ENCODE measurements around the gene GLCCI1.
A peak's percentile ranks its signal among the peaks of the same experiment; 100 is the strongest.

Gene GLCCI1

DNA sequence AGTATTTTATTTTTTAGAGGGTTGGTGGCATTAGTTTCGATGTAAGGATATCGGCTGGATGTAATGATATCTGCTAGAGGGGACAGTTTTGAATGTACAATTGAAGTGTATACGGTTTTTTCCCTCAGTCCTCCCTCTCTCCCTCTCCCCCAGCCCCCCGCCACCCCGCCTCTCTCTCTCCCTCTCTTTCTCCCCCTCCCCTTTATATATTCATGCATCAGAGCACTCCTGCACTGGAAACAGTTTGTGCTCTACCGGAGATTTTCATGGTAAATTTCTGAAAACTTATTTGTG lies 1.6 kb downstream of the GLCCI1 start:
- H3K27me3 ChIP-seq: no peaks in the 10 kb centered on the region
- no peaks in the 10 kb centered on the region for H3K9me3 ChIP-seq
- no peaks in the 10 kb centered on the region; the same call in 1 of the 2 replicates for H3K4me1 ChIP-seq
- DNase-seq: peak; percentile 55
- peak overlapping the region; percentile 90 for H3K4me3 ChIP-seq (ENCODE audit: low read depth, low read length)
- TF ChIP-seq CTCF (IDR thresholded peaks at IDR 0.05; ENCODE audit: low read depth, low read length): no peak
- H3K36me3 ChIP-seq: no peaks in the 10 kb centered on the region

- Histone ChIP-seq H3K36me3 (no peaks in the 10 kb centered on the region), H3K4me3 (ENCODE audit: low read depth, low read length) (peak overlapping the region; percentile 90), H3K27me3 (no peaks in the 10 kb centered on the region), H3K4me1 (no peaks in the 10 kb centered on the region; the same call in 1 of the 2 replicates), H3K9me3 (no peaks in the 10 kb centered on the region)
- peak; percentile 16; the same call in 1 of the 2 replicates for TF ChIP-seq CTCF (IDR thresholded peaks at IDR 0.05; ENCODE audit: low read depth, low read length)
- peak; percentile 45 for DNase-seq
Measured at GRCh38 chr7:7970531-7971307, 2.1 kb downstream of the GLCCI1 start.

DNA sequence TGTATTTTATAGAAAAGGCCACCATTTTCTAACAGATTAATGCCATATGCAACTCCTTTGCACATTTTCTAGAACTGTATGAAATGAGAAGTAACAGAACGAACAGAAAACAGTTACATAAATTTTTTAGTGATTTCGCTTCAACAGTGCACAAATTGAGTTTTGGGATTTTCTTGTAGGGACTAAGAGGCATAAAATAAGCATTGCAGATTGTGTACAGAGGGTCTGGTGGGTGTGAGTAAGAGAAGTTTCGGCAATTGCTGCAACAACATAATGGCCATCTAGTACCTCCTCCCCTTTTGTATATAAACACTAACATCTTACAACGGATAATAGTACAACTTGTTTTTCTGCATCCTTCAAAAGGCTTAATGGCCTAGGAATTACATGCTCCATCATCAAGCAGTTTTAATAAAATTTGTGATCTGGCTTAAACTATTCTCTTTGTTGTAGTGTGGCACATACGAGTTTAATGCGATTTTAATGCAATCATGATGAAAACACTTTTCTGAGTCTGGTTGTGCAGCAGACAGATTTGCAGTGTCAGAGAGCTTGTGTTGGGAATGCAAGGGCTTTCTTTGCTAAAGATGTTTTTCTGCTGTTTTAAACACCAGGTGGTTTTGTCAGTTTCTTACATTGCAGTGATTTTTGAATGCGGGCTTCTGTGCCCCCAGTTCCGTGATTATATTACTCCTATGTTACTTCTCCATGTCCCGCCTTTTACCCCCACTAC lies 2.9 kb downstream of the GLCCI1 start:
- H3K36me3 ChIP-seq: no peaks in the 10 kb centered on the region
- no peaks in the 10 kb centered on the region for H3K27me3 ChIP-seq
- H3K4me3 ChIP-seq (ENCODE audit: low read depth, low read length): peak overlapping the region; percentile 90
- DNase-seq: no peak
- H3K9me3 ChIP-seq: no peaks in the 10 kb centered on the region
- TF ChIP-seq CTCF (IDR thresholded peaks at IDR 0.05; ENCODE audit: low read depth, low read length): no peak
- H3K4me1 ChIP-seq: no peaks in the 10 kb centered on the region; the same call in 1 of the 2 replicates

DNA sequence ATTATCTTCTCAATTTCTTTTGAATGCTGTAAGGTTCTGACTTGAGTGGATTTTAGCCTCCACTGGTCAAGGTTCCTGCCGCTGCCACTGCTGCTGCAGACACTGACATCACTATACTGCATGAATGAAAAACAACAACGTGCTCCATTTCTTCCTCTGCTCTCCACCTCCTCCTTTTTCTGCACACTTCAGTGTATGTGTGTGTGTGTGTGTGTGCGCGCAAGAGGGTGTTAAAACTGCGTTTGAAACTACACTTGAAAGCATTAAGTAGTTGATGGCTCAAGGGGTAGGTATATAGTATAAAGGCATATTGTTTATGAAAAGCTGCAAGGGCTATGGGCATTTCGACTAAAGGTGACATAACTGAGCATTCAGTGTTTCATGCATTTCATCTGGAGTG lies 3.5 kb downstream of the GLCCI1 start:
- TF ChIP-seq CTCF (IDR thresholded peaks at IDR 0.05; ENCODE audit: low read depth, low read length): no peak
- no peaks in the 10 kb centered on the region for H3K27me3 ChIP-seq
- no peaks in the 10 kb centered on the region for H3K36me3 ChIP-seq
- no peaks in the 10 kb centered on the region; the same call in 1 of the 2 replicates for H3K4me1 ChIP-seq
- no peaks in the 10 kb centered on the region for H3K9me3 ChIP-seq
- H3K4me3 ChIP-seq (ENCODE audit: low read depth, low read length): peak overlapping the region; percentile 90
- DNase-seq: peak; percentile 20

- no peak for TF ChIP-seq CTCF (IDR thresholded peaks at IDR 0.05; ENCODE audit: low read depth, low read length)
- Histone ChIP-seq H3K36me3 (no peaks in the 10 kb centered on the region), H3K27me3 (no peaks in the 10 kb centered on the region), H3K9me3 (no peaks in the 10 kb centered on the region), H3K4me3 (ENCODE audit: low read depth, low read length) (peak overlapping the region; percentile 90), H3K4me1 (no peaks in the 10 kb centered on the region; the same call in 1 of the 2 replicates)
- DNase-seq: no peak
Measured at GRCh38 chr7:7972922-7973594, 4.5 kb downstream of the GLCCI1 start.

Measured in BE2C (cell line).